GM19193 (cell line): ENCODE measurements around the gene SRGN.
A peak's percentile ranks its signal among the peaks of the same experiment; 100 is the strongest.

Source experiments
- POLR2A ChIP-seq: IDR thresholded peaks from 4 replicates; pipeline ENCODE4 v1.6.1; 2011; ENCODE audit not compliant: insufficient read depth, insufficient read length; ENCODE audit errors: extremely low read depth

The SRGN gene

DNA sequence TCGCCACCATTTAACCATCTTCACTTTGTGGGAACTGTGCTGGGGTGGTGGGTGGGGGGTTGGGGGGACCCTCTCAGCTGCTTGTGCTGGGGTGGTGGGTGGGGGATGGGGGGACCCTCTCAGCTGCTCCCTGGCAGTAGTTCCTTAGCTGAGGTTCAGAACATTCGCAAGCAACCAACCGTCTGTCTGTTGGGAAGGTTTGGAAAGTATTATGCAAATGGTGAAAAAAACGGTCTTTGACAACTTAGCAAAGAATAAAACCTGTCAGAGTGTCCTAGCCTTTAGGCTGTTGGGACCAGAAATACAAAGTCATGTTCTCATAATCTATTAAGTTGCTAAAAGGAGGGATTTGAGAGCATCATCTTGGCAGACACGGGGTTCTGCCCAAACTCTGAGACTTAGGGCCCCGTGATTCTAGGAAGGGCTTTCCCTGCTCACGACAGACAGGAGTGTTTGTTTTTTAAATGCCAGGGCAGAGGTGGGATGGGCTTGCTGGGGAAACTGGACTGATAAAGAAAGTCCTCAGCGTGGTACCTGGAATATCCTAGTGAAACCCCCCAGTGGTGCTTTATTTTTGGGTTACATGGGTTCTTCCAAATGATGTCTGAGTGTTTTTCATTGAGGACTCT lies 14.1 kb upstream of the SRGN start:
- no peak for TF ChIP-seq POLR2A

DNA sequence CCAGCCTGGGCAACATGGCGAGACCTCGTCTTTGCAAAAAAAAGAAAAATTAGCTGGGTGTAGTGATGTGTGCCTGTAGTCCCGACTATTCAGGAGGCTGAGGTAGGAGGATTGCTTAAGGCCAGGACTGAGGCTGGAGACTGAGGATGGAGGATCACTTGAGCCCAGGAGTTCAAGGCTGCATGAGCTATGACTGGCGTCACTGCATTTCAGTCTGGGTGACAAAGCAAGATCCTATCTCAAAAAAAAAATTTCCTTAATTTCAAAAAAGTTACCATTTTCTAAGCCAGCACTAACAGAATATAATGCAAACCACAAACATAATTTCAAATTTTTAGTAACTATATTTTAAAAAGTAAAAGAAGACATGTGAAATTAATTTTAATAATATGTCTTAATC lies 13.4 kb upstream of the SRGN start:
- no peak for TF ChIP-seq POLR2A

- no peak for TF ChIP-seq POLR2A
Observed at GRCh38 chr10:69075431-69075830, 12.5 kb upstream of the SRGN start.

- TF ChIP-seq POLR2A, result no peak
Observed at GRCh38 chr10:69078311-69078710, 9.6 kb upstream of the SRGN start.

DNA sequence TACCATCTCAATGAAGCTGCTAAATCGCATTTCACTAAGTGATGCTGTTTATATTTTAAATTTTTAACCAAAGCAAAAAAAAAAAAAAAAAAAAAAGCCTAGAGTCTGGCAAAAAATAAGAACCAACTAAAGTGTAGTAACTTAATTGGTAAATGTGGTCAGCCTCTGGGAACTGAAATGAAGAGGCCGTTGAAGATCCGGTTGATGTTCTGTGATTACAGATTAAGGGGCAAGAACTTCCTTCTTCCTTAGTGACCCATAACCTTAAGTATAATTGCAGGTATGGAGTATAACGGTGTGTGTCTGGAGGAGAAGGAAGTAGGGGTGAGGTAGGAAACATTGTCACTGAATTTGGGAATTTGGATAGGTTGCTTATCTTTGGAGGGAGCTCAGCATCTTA lies 7.7 kb upstream of the SRGN start:
- no peak for TF ChIP-seq POLR2A

- TF ChIP-seq POLR2A, result no peak
Observed at GRCh38 chr10:69086001-69086509, 1.8 kb upstream of the SRGN start.

DNA sequence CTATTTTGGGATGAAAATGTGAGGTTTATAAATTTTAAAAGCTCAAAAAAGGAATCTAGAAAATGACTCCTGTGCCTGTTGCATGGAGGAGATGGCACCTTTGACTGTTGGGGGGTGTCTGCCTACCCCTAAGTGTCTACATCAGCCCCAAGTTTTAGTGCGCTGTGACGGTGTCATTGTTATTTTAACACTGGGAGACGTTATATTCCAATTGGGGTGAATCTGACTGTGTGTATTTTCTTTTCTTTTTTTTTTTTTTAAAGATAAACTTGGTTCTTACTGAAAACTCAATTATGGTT lies 517 bp downstream of the SRGN start:
- no peak for TF ChIP-seq POLR2A

- TF ChIP-seq POLR2A, result no peak
Observed at GRCh38 chr10:69088801-69089501, 1.0 kb downstream of the SRGN start.

- peak; percentile 64 for TF ChIP-seq POLR2A
Observed at GRCh38 chr10:69089638-69090599, 2.0 kb downstream of the SRGN start.

DNA sequence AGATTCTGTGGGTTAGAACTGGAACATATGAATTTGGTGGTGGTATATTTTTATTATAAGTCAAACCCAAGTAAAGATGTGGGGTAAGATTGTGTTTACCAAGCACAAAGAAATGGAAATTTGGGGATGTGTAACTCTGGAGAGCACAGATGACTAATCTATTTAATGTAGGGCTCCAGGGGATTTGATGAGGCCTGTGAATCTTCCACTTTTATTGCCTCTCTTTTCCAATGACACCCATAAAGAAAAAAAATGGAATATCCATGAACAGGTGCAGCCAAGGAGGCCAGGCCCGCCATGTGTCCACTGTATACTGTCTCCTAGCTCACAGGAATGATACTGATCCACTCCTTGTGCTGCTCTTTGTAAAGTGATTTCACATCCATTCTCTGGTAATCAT lies 2.8 kb downstream of the SRGN start:
- TF ChIP-seq POLR2A, result no peak

- no peak for TF ChIP-seq POLR2A
Observed at GRCh38 chr10:69091143-69091651, 3.3 kb downstream of the SRGN start.

DNA sequence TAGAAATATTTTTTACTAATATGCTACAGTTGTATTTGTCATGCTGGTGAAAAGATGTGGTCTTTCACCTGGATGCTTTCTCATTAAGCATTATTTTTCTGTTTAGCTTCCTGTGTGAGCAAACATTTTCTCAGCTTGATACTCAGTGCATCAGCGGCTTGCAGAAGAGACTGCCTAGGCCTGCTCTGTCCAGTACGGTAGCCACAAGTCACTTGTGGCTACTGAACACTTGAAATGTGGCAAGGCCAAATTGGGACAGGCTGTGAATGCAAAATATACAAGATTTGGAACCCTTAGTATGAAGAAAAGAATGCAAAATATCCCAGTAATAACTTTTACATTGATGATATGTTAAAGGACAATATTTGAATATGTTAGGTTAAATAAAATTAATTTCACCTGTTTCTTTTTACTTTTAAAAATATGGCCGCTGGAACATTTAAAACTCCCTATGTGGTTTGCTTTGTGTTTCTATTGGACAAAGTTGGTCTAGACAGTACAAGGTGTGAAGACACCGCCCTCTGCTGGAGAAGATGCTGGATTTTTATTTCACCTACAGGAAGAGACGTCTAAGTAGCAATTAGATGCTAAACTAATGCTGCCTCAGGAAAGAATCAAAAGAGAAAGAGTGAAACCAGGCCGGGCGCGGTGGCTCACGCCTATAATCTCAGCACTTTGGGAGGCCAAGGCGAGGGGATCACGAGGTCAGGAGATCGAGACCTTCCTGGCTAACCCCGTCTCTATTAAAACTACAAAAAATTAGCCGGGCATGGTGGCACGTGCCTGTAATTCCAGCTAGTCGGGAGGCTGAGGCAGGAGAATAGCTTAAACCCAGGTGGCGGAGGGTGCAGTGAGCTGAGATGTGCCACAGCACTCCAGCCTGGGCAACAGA lies 5.3 kb downstream of the SRGN start:
- TF ChIP-seq POLR2A, result no peak

GRCh38 chr10:69093933-69094332 lies 6.0 kb downstream of the SRGN start:
- TF ChIP-seq POLR2A, result no peak

DNA sequence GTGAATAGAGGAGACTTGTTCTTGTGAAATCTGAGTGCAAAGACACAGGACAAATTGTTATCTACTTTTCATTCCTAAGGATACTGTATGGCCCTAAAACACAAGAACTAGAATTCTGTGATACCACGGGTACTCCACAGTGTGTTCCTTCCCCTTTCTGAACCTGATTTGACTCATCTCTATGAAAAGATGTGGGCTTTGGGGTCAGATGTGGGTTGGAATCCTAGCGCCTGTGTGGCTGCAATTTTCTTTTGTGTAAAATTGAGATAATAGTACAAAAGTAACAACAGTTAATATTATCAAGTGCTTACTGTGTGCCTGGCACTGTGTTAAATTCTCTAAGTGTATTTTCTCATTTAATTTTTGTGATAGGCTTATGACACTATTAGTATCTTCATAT lies 8.1 kb downstream of the SRGN start:
- no peak for TF ChIP-seq POLR2A
